GM08714 (cell line): ENCODE data around the gene UBASH3A.

Source experiments
- H3K4me3 ChIP-seq: fragments of 200-500 bp; sonication (Bioruptor generic); 2 replicates; pipeline ENCODE4 v1.5.1; 2014; ENCODE audit warnings: mild to moderate bottlenecking, low read length, inconsistent platforms
- ZNF274 ChIP-seq: IDR thresholded peaks from 2 replicates; pipeline ENCODE4 v1.6.1; 2012; ENCODE audit warnings: mild to moderate bottlenecking, low read depth, low read length

UBASH3A gene

DNA sequence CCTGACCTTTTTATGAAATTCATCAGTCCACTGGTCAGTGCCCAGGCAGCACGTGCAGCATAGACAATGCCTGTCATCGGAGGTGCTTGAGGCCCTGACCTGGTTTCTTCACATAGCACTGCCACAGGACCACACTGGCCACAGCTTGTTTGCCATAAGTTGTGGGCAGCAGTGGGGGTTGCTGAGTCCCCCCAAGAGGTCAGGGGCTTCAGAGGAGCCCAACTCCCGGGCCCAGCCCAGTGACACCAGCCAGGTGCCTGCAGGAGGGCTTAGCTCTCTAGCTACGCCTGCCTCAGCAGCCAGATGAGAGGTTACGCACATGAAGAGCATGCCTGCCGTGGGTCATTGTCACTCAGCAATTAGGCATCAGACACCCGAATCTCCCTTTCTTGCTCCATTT is 41.6 kb downstream of the UBASH3A start:
- TF ChIP-seq ZNF274 = no peak

DNA sequence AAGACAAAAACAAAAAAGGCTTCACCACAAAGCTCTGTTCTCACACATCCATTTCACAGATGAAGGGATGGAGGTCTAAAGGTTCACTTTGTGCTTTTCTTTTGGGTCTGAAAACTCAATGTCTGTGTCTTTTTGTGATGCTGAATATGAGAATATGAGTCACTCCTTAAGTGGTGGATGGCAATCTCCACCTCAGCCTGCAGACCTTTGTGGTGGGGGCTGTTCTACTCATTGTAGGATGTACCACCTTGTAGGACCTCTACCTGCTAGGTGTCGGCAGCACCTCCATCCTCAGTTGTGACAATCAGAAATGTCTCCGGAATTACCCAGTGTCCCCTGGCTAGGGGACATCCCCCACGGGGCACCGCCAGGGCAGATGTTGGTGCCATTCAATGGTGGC is 42.8 kb downstream of the UBASH3A start:
- no peak for TF ChIP-seq ZNF274

More for the DNA sequence above, 41.6 kb downstream of the UBASH3A start:
- no peak overlapping the region for H3K4me3 ChIP-seq

GRCh38 chr21:42447182-42447581 is 43.5 kb downstream of the UBASH3A start:
- no peak for TF ChIP-seq ZNF274
- no peak overlapping the region for H3K4me3 ChIP-seq

More for the DNA sequence above, 42.8 kb downstream of the UBASH3A start:
- no peak overlapping the region for H3K4me3 ChIP-seq

DNA sequence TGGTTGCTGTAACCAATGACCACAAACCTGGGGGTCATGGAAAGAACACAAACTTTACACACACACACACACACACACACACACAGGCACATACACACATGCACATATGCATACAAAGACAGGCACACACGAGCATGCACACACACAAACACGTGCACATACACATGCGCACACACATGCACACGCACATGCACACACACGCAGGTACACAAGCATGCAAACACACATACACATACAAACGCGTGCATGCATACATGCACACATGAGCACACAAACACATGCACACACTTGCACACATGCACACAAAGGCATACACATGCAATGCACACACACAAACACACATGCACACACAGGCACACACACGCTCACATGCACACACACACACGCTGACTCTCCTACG is 44.0 kb downstream of the UBASH3A start:
- no peak overlapping the region for H3K4me3 ChIP-seq
- TF ChIP-seq ZNF274 = no peak

- H3K4me3 ChIP-seq = no peak overlapping the region
- no peak for TF ChIP-seq ZNF274
Observed at GRCh38 chr21:42448686-42449085, 45.0 kb downstream of the UBASH3A start.

DNA sequence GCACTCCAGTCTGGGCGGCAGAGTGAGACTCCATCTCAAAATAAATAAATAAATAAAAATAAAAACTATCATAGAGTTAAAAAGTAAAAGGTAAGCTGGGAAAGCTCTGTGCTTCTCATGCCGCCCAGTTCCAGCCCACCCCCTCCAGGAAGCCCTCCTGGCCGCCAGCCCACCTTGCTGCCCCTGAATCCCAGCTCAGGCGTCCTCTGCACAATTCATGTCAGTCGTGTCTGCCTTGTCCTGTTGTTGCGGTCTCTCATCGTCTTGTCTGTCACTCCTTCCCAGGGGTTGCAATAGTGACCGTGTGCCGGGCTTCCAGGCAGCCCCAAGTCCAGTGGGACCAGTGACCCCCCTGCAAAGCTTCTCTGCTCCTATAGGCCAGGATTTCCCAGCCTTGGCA is 48.2 kb downstream of the UBASH3A start:
- H3K4me3 ChIP-seq = no peak overlapping the region

GRCh38 chr21:42452401-42453223 is 48.9 kb downstream of the UBASH3A start:
- TF ChIP-seq ZNF274 = no peak
- H3K4me3 ChIP-seq = no peak overlapping the region

More for the DNA sequence above, 48.2 kb downstream of the UBASH3A start:
- no peak for TF ChIP-seq ZNF274

DNA sequence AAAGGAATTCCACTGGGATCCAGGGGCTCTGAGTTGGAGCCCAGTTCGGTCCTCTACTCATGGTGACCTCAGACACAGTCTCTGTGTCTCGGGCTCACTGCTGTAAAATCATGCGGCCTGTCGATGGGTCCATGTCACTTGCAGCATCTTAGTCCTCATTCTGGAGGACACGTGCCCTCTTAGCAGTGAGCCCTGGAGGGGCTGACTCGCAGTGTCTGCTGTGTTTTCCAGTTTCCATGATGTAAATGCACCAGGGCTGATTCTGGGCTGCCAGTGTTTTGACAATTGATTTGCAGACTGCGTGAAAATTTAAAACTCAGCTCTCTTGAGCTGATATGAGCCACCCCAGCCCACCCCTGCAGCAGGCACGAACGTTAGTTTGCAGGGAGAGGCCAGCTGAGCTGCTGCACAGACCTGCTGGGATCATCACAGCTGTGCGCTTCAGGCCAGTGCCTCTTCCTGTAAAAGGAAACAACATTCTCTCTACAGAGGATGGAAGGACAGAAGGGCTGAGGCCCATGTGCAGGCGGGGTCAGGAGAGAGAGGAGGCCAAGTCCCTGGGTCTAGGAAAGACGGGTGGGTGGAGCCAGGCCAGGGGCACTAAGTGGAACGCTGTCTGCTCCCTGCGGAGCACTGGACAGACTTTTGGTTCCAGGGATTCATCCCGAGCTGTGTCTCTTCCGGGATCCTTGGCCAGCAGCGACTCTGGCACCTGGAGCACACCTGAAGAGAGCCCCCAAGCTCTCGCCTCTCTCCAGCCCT is 49.7 kb downstream of the UBASH3A start:
- no peak for TF ChIP-seq ZNF274

DNA sequence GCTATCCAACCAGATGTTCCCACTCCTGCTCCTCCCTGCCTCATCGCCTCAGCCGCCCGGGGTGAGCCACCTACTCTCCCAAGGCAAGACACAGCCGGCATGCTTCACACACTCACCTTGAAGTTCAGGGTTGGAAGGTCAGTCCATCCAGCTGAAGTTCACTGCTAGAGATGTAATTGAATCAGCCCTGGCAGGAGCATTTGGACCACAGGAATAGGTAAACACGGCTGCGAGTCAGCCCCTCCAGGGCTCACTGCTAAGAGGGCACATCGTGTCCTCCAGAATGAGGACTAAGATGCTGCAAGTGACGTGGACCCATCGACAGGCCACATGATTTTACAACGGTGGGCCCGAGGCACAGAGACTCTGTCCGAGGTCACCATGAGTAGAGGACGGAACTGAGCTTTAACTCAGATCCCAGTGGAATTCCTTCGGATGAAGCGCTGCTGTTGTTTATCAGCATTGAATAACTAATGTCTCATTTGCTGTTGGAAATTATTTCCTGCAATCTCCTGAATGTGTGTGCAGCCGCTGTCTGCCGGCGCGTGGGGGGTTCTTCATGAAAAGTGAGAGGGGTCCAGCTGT is 50.4 kb downstream of the UBASH3A start:
- H3K4me3 ChIP-seq = no peak overlapping the region
- no peak for TF ChIP-seq ZNF274

More for the DNA sequence above, 49.7 kb downstream of the UBASH3A start:
- H3K4me3 ChIP-seq = no peak overlapping the region

DNA sequence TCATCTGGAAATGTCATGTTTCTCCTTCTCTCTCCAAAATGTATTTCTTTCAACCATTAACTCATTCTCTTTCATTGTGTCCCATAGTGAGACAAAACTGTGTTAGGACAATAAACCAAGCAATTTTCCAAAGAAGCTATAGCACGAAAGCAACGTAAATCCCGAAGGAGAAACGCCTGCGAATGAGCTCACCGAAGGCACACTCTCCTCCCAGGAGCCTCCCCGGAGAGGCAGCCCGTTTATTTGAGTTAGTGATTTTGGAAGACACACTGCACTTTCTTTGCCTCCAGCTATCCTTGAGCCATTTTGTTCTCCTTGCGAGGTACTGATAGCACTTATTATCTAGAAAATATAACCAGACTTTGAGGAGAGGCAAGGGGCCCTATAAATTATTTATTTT is 51.1 kb downstream of the UBASH3A start:
- TF ChIP-seq ZNF274 = no peak
- H3K4me3 ChIP-seq = no peak overlapping the region

- no peak for TF ChIP-seq ZNF274
- no peak overlapping the region for H3K4me3 ChIP-seq
Observed at GRCh38 chr21:42455196-42455595, 51.5 kb downstream of the UBASH3A start.

DNA sequence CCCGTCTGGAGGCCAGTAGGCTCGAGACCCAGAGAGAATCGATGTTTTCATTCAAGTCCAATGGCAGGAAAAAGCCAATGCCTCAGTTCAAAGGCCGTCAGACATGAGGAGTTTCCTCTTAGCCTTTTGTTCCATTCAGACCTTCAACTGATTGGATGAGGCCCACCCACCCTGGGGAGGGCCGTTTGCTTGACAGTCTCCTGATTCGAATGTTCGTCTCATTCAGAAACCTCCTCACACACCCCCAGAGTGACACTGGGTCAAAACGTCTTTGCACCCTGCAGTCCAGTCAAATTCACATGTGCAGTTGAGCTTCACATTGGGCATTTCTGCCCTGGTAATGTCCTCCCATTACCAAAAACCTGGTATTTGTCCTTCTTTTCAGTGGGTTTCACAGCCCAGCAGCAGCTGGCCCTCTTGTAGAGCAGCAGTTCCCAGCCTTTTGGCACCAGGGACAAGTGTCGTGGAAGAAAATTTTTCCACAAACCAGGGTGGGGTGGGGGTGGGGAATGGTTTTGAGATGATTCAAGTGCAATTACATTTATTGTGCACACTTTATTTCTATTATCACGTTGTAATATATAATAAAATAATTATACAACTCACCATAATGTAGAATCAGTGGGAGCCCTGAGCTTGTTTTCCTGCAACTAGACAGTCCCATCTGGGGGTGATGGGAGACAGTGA is 52.2 kb downstream of the UBASH3A start:
- no peak for TF ChIP-seq ZNF274

GRCh38 chr21:42456457-42456856 is 52.8 kb downstream of the UBASH3A start:
- H3K4me3 ChIP-seq = no peak overlapping the region
- TF ChIP-seq ZNF274 = no peak

More for the DNA sequence above, 52.2 kb downstream of the UBASH3A start:
- no peak overlapping the region for H3K4me3 ChIP-seq

DNA sequence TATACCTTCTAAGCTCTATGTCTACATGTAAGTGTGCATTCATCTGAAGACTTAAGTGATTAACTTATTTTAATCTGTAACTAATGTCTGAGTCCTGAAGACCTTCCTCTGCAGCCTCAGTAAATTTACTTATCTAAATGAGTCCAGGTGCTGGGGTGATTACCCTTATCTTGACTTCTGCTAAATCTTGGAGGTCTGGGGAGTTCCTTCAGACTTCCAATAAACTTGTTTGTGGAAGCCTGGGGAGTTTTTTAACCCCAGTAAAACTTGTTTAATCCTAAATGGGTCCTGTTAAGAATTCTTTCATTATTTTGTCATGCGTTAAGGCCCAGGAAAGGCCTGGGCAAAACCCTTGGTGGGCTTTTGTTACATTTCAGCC is 55.4 kb downstream of the UBASH3A start:
- H3K4me3 ChIP-seq = no peak overlapping the region
- TF ChIP-seq ZNF274 = no peak
